GM19240 (cell line): ENCODE measurements around the gene USF1.
"Not testable (repeated sequence)": the region's sequence is repeated elsewhere in the genome, so short reads cannot be mapped to it uniquely, and the experiment has no call there.

Source experiments
- DNase-seq: peaks from one replicate; pipeline ENCODE4 v3.0.0; 2011; ENCODE audit warnings: low spot score; ENCODE audit not compliant: insufficient read length

USF1 gene

DNA sequence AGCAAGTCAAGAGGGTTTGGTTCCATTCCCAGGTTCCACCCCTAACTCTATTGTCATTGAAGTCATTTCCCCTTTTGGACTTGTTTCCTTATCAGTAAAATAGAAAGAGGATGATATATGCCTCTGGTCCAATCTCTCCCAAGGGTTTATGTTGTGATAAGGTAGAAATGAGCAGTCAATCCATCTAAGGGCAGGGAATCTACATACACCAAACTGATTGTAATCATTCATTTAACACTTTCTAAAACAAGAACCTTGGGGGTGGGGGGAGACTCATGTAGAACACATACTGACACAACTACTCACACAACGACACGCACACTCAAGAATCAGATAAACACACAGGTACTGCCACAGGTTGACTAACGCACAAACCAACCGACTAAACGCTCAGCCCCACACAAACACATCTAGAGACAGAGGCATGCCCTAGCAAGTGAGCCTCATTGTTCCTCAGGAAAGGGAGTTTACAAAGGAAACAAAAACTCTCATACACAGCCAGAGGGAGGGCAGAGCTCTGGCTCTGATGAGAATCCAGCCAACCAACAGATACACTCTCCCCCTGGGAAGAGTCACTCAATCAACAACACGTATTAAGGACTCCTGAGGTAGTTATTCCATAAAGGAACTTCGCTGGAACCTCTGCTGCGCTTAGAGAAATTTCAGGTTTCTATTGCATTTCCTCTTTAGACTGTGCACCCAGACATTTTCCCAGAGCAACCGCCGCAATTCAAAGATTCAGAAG is 25.9 kb downstream of the USF1 start:
- no peak for DNase-seq

DNA sequence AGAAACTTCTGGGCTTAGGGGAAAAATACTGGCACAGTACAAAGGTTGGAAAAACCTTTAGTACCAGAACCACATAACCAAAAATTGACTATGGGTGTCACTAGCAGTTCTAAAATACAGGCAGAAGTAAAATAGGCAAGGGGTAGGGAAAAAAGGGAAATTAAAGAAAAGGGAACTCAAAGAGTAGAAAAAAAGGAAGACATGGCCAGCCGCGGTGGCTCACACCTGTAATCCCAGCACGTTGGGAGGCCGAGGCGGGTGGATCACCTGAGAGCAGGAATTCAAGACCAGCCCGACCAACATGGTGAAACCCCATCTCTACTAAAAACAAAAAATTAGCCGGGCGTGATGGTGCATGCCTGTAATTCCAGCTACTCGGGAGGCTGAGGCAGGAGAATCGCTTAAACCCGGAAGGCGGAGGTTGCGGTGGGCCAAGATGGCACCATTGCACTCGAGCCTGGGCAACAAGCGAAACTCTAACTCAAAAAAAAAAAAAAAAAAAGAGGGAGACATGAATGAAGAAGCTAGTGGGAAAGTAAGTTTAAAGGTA is 26.6 kb downstream of the USF1 start:
- DNase-seq: not testable (repeated sequence)

DNA sequence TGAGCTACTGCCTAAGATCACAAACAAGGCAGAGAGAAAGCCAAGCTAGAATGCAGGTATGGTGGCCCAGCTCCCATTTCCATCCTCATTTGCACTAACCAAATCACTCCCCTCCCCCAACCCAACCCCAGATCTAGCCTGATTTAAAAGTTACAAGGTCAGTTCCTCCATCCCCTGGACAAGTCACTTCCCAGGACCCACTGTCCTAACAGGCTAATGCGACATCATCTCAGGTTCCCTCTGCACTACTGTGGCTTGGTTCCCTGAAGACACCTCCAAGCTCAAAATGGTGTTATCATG is 27.2 kb downstream of the USF1 start:
- no peak for DNase-seq

DNA sequence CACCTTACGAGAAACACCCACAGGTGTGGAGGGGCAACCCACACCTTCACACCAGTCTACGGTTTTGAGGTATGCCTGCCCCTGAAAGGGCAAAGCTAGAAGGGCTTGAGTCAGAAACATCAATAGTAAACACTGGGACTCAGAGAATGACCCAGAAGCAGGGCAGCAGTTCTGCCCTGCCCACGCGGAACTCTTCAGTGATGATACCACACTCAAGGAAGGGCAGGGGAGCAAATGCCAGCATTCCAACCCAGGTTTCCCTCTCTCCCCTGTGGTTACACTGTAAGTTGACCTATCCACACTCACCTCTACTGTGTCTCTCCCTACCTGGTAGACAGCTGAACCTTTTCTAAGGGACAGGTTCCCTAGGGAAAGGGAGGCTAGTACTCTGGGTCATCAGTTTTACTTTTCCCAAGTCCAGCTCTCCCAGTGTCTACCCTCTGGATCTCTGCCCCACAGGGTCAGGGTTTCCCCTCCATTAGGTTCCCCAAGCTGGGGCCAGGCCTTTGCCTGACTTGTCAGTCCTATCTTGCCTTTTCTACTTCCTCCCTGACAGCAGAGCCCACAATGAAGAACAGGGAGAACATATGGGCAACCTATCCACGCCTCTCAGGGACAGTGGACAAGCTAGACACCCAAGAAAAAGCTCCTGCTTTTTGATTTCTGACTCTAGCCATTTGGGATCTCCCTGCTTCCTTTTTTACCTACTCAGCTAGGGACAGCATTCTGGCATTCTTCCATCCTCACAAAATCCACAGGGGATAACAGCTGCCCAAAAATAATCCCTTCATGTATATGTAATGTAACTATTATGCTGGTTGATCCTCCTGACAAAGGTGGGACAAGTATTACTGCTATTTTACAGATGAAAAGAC is 27.8 kb downstream of the USF1 start:
- no peak for DNase-seq

DNA sequence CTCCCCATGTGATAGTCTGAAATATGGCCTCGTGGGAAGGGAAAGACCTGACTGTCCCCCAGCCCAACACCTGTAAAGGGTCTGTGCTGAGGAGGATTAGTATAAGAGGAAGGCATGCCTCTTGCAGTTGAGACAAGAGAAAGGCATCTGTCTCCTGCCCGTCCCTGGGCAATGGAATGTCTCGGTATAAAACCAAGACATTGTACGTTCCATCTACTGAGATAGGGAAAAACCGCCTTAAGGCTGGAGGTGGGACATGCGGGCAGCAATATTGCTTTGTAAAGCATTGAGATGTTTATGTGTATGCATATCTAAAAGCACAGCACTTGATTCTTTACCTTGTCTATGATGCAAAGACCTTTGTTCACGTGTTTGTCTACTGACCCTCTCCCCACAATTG is 28.6 kb downstream of the USF1 start:
- DNase-seq: not testable (repeated sequence)

- DNase-seq: not testable (repeated sequence)
Measured at GRCh38 chr1:161016683-161017082, 29.1 kb downstream of the USF1 start.

DNA sequence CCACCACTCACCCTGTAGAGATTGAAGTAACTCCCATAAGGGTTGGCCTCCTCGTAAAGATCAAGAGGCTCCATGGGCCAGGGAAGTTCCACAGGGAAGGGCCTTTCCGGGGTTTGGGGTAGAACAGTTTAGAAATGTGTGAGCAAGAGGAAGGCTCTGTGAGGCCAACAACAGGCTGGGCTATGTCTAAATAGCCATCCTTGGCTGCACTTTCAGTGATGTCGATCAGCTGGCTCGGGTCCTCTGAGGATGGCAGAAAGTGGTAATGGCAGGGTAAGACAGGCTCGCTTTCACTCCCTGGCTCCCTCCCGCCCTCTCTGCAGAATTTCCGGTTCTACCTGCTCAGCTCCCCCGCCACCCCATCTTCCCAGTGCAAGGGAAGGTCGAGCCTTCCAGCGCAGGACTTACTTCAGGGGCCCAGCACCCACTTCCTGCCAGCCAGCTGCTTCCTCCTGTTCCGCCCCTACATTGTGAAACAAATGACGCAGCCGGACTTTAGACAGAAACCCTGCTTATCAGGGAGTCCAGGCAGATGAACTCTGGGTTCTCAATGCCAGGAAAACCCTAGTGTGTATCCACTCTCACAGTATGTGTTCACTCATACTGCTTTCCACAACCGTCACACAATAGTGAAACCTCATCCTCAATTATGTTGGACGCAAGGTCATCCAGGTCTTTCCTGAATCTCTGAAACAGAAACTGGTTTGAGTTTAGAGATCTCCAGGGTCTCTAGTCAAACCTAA is 32.1 kb downstream of the USF1 start:
- peak; percentile 84 for DNase-seq

DNA sequence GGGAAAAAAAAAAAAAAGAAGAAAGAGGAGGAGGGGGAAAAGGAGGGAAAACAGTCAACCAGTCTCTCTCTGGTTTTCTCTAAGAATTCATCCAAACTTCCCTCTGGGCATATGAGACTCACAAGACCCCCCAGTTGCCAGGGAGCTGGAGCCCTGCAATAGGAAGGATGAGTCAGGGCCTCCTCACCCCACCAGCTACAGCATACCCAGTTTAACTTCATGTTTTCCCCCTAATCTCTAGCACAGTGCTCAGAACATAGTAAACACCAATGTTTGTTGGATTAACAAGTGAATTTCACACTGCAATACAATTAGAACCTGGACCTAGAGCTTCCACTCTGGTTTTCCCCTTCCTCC is 32.7 kb downstream of the USF1 start:
- DNase-seq: no peak

- no peak for DNase-seq
Measured at GRCh38 chr1:161012420-161012819, 33.4 kb downstream of the USF1 start.

- no peak for DNase-seq
Measured at GRCh38 chr1:161009602-161010211, 36.1 kb downstream of the USF1 start.

GRCh38 chr1:161008869-161009510 is 36.8 kb downstream of the USF1 start:
- DNase-seq: no peak

GRCh38 chr1:161007369-161007768 is 38.4 kb downstream of the USF1 start:
- no peak for DNase-seq

GRCh38 chr1:161006563-161006962 is 39.2 kb downstream of the USF1 start:
- DNase-seq: no peak

DNA sequence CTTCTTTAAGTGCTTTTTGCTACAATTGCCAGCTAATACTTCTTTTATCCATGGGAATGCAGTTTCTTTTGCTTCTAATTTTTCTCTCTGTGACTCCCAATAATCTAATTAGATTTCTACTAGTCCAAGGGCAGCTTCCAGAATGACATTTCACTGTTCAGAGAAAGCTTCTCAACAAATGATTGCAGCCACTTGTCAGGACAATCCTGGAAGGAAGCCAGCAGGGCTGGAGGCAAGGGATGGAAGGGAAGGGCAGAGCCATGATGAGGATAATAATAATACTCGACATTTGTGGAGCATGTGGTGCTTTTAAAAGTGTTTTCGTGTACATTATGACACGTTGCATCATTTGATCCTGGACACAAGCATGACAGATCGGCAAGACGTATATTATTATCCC is 44.3 kb downstream of the USF1 start:
- DNase-seq: no peak

DNA sequence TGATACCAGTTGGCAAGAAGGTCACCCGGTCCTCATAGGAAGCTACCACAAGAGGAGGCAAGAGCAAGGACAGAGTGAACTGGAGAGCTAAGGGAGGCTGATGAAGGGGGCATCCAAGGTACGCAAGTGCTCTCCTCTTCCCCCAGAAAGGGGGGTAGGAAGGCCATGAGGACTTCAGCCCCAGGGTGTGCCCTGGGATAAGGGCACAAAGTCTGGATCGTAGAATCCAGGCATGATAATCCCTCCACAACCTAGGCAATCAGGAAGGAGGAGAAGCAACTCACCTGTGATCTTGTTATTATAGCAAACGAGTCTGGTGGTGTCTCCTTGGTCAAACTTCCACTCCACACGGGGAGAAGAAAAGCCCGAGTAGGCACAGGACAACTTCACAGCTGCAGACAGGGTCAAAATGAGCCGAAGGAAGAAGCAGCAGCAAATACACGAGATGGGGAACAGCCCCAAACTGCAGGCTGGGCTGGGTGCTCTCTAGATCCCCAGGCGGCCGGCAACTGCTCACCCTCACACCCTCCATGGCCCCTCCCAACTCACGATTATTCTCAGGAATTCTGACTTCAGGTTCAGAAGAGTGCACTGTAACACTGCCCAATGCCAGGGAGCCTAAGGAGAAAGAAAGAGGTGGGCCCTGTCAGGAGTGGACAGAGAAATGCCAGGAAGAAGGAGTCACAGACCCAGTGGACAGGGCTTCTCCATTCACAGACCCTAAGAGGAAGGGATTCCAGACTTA is 44.9 kb downstream of the USF1 start:
- no peak for DNase-seq

- no peak for DNase-seq
Measured at GRCh38 chr1:160999376-160999775, 46.4 kb downstream of the USF1 start.

DNA sequence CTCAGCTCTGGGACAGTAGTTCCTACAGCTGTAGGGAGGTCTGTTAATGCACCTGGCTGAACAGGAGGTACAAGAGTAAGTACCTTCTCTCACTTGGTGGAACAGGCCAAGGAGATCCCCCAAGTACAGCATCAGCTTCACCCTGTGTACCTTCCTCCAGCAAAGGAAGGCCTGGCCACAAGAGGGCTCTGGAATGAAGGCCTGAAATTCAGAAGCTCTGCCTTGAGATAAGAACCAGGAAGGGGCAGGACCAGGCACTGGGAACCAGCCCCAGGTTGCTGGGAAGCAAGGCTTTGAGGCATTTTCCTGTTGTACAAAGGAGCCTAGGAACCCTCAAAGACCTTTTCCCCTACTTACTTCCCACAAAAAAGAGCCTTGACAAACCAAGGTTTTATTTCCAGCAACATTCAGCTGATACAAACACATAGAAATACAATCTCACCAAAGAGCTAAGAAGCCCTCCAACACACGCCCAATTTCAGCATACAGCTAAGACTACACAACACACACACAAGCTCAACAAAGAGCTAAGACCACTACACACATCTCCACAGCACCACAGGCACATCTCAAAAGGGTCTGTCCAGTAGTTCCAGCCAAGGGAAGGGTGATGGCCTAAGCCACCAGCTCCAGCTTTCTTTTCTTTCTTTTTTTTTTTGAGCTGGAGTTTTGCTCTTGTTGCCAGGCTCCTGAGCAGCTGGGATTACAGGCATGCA is 48.3 kb downstream of the USF1 start:
- peak; percentile 56 for DNase-seq

DNA sequence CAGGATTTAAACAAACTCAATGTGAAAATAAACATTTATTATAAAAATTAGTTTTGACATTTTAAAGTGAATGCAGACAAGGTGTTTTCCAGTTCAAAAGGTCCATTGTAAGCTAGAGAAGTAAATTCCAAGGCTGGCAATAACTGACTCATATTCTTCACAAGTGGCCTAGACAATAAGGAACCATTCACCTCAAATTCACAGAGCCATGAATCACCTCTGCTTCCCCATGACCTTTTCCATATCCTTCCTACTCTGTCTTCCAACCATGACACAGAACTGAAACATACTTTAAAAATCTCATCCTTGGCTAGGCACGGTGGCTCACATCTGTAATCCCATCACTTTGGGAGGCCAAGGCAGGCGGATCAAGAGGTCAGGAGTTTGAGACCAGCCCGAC is 49.6 kb downstream of the USF1 start:
- no peak for DNase-seq

GRCh38 chr1:160993544-160994193 is 52.1 kb downstream of the USF1 start:
- no peak for DNase-seq
